ENCODE data around the gene SOX6.
"Not testable (repeated sequence)": the region's sequence is repeated elsewhere in the genome, so short reads cannot be mapped to it uniquely, and the experiment has no call there.

The SOX6 gene

DNA sequence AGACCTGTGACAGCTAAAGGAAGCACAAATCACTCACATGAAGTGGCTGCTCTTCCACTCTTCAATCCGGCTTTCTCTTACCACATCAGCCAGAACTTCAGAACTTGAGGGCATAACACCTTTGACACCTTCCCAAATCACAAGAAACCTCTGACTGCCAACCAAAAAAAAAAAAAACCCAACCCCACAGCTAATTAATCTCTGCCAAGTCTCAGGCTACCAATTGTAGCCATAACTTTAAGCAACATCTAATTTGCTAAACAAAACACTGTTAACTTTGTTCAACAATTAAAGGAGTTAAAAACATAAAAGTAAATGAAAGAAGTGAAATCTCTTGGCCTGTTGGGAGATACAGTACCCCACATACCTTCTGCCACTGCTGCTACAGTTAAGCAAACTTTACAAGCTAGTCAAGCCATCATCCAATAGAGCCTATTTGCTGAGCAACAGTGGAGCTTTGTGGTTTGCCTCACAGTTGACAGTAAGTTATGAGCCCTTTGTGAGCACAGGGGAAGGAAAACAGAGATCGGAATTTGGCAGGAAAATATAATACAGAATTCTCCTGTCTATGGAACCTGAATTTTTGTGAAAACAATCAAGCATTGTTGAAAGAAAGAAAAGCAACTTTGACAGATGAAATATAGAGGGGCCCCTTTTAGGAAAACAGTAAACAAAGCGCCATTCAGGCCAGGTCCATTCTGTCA is at the start of gene SOX6:
TSS of gene SOX6 (minus strand) at position 490 of the 704 bp plus-strand sequence. CDS start 15,298 bp downstream, outside the sequence.
- Histone ChIP-seq H3K4me3 (ENCODE audit: low read length) (no peak within 1 kb of the TSS), H3K36me3 (ENCODE audit: insufficient read depth, low read length) (no peaks in the 10 kb centered on the region), H3K4me1 (ENCODE audit: insufficient read depth, low read length) (peaks cover 24% of the 10 kb centered on the region), H3K9me3 (ENCODE audit: low read length) (no peaks in the 10 kb centered on the region), H2AFZ (ENCODE audit: low read depth, low read length) (no peak within 1 kb of the TSS), H3K27me3 (ENCODE audit: insufficient read depth, low read length) (peaks cover 30% of the 10 kb centered on the region)

DNA sequence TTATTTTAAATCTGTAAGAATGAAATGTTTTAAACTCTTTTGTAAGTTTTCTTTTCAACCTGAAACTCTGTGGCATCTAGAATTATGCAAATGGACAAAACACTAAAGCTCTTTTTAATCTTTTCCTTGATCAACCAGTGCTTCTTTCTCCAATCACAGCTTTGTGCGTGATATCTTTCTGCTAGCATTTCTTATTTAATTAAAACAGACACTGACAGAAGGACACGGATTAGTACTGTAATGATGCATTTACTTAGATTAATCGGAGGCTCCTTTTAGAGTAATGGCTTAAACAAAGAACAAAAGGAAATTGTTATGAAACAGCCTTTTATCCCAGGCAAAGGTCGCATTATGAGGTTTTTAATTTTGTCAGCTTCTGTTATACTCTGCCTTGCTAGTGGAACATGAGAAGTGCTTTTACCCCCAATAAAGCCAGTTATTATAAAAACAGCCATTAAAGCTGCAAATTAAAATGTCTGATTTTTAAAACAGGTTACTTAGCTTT is 48.5 kb upstream of the SOX6 start:
- Histone ChIP-seq H3K36me3 (ENCODE audit: insufficient read depth, low read length) (no peaks in the 10 kb centered on the region), H3K9me3 (ENCODE audit: low read length) (no peaks in the 10 kb centered on the region), H3K4me1 (ENCODE audit: insufficient read depth, low read length) (peaks cover 30% of the 10 kb centered on the region), H3K27me3 (ENCODE audit: insufficient read depth, low read length) (no peaks in the 10 kb centered on the region), H3K4me3 (ENCODE audit: low read length) (no peak overlapping the region), H2AFZ (ENCODE audit: low read depth, low read length) (no peak overlapping the region)

DNA sequence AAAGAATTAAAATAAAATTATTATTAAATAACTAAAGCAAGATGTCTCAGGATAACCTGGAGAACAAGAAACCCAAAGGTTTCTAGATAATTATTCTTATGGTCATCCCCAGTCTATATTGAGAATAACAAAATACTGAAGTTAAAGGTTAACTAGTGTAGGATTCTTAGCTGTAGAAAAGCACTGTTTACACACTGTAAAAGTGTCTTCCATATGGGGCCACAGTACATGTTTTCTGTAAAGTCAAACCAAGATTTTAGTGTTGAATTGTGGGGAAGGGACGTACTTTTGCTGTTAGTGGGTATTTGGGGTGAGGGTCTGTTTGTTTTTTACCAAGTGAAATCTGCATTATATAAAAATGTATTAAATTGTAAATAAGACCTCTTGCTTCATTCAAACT is 47.5 kb upstream of the SOX6 start:
- H3K4me3 ChIP-seq (ENCODE audit: low read length), result no peak overlapping the region
- no peak overlapping the region for H2AFZ ChIP-seq (ENCODE audit: low read depth, low read length)
- peaks cover 30% of the 10 kb centered on the region for H3K4me1 ChIP-seq (ENCODE audit: insufficient read depth, low read length)
- H3K27me3 ChIP-seq (ENCODE audit: insufficient read depth, low read length), result no peaks in the 10 kb centered on the region
- H3K36me3 ChIP-seq (ENCODE audit: insufficient read depth, low read length), result no peaks in the 10 kb centered on the region
- no peaks in the 10 kb centered on the region for H3K9me3 ChIP-seq (ENCODE audit: low read length)

- Histone ChIP-seq H3K4me1 (ENCODE audit: insufficient read depth, low read length) (peaks cover 30% of the 10 kb centered on the region), H2AFZ (ENCODE audit: low read depth, low read length) (no peak overlapping the region), H3K9me3 (ENCODE audit: low read length) (no peaks in the 10 kb centered on the region), H3K36me3 (ENCODE audit: insufficient read depth, low read length) (no peaks in the 10 kb centered on the region), H3K27me3 (ENCODE audit: insufficient read depth, low read length) (no peaks in the 10 kb centered on the region), H3K4me3 (ENCODE audit: low read length) (no peak overlapping the region)
Observed at GRCh38 chr11:16403448-16403803, 47.1 kb upstream of the SOX6 start.

GRCh38 chr11:16402654-16403447 is 46.5 kb upstream of the SOX6 start:
- no peaks in the 10 kb centered on the region for H3K36me3 ChIP-seq (ENCODE audit: insufficient read depth, low read length)
- no peak overlapping the region for H2AFZ ChIP-seq (ENCODE audit: low read depth, low read length)
- H3K4me1 ChIP-seq (ENCODE audit: insufficient read depth, low read length), result peaks cover 30% of the 10 kb centered on the region
- H3K4me3 ChIP-seq (ENCODE audit: low read length), result no peak overlapping the region
- H3K27me3 ChIP-seq (ENCODE audit: insufficient read depth, low read length), result no peaks in the 10 kb centered on the region
- H3K9me3 ChIP-seq (ENCODE audit: low read length), result no peaks in the 10 kb centered on the region

- no peaks in the 10 kb centered on the region for H3K27me3 ChIP-seq (ENCODE audit: insufficient read depth, low read length)
- no peak overlapping the region for H2AFZ ChIP-seq (ENCODE audit: low read depth, low read length)
- H3K4me1 ChIP-seq (ENCODE audit: insufficient read depth, low read length), result peaks cover 1% of the 10 kb centered on the region
- no peaks in the 10 kb centered on the region for H3K36me3 ChIP-seq (ENCODE audit: insufficient read depth, low read length)
- H3K9me3 ChIP-seq (ENCODE audit: low read length), result no peaks in the 10 kb centered on the region
- H3K4me3 ChIP-seq (ENCODE audit: low read length), result no peak overlapping the region
Observed at GRCh38 chr11:16397390-16397789, 41.0 kb upstream of the SOX6 start.

DNA sequence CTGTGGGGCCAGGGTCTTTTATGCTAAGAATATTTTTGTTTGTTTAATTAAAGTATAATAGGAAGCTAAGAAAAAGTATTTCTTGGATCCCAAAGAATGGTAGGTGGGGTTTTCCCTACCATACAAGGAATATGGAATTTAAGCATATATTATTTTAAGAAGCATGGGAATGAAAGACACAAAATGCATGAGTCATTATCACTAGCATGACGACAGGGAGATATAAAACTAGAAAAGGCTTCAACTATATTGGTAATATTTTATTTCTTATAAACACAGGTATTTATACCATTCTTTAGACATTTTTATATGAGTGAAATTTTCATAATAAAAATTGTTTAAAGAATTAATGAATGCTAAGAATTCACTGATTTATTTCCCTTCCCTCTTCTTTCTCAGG is 39.3 kb upstream of the SOX6 start:
- Histone ChIP-seq H3K27me3 (ENCODE audit: insufficient read depth, low read length) (no peaks in the 10 kb centered on the region), H3K4me3 (ENCODE audit: low read length) (no peak overlapping the region), H3K9me3 (ENCODE audit: low read length) (no peaks in the 10 kb centered on the region), H2AFZ (ENCODE audit: low read depth, low read length) (no peak overlapping the region), H3K4me1 (ENCODE audit: insufficient read depth, low read length) (no peaks in the 10 kb centered on the region), H3K36me3 (ENCODE audit: insufficient read depth, low read length) (no peaks in the 10 kb centered on the region)

GRCh38 chr11:16394947-16395346 is 38.6 kb upstream of the SOX6 start:
- Histone ChIP-seq H2AFZ (ENCODE audit: low read depth, low read length) (no peak overlapping the region), H3K27me3 (ENCODE audit: insufficient read depth, low read length) (no peaks in the 10 kb centered on the region)

DNA sequence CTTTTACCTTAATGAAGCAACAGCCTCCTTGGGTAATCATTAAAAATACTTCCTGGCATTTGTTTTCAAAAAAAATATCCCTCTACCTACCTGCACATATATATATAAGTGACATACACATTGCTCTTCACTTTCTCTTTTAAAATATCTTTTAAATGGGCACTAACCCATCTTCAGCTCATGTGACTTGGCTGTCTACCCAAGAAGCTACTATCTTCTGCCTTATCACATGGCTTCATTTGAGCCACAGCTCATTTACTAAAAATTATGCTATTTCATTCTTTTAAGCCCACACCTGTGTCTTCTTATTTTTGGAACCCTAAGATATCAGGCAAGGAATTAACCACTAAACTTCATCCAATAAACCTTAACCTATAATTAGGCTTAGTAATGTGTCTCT is 37.0 kb upstream of the SOX6 start:
- Histone ChIP-seq H3K4me3 (ENCODE audit: low read length) (no peak overlapping the region), H3K27me3 (ENCODE audit: insufficient read depth, low read length) (no peaks in the 10 kb centered on the region), H2AFZ (ENCODE audit: low read depth, low read length) (no peak overlapping the region), H3K36me3 (ENCODE audit: insufficient read depth, low read length) (no peaks in the 10 kb centered on the region), H3K4me1 (ENCODE audit: insufficient read depth, low read length) (no peaks in the 10 kb centered on the region), H3K9me3 (ENCODE audit: low read length) (no peaks in the 10 kb centered on the region)

More at GRCh38 chr11:16394947-16395346, 38.6 kb upstream of the SOX6 start:
- Histone ChIP-seq H3K4me3 (ENCODE audit: low read length) (no peak overlapping the region), H3K9me3 (ENCODE audit: low read length) (no peaks in the 10 kb centered on the region), H3K4me1 (ENCODE audit: insufficient read depth, low read length) (no peaks in the 10 kb centered on the region), H3K36me3 (ENCODE audit: insufficient read depth, low read length) (no peaks in the 10 kb centered on the region)

- no peak overlapping the region for H2AFZ ChIP-seq (ENCODE audit: low read depth, low read length)
- no peaks in the 10 kb centered on the region for H3K27me3 ChIP-seq (ENCODE audit: insufficient read depth, low read length)
- H3K4me1 ChIP-seq (ENCODE audit: insufficient read depth, low read length), result no peaks in the 10 kb centered on the region
- H3K4me3 ChIP-seq (ENCODE audit: low read length), result no peak overlapping the region
- no peaks in the 10 kb centered on the region for H3K9me3 ChIP-seq (ENCODE audit: low read length)
- no peaks in the 10 kb centered on the region for H3K36me3 ChIP-seq (ENCODE audit: insufficient read depth, low read length)
Observed at GRCh38 chr11:16392616-16393015, 36.3 kb upstream of the SOX6 start.

- not testable (repeated sequence) for H3K27me3 ChIP-seq (ENCODE audit: insufficient read depth, low read length); H3K4me1 ChIP-seq (ENCODE audit: insufficient read depth, low read length); H3K9me3 ChIP-seq (ENCODE audit: low read length)
Observed at GRCh38 chr11:16390826-16391225, 34.5 kb upstream of the SOX6 start.

DNA sequence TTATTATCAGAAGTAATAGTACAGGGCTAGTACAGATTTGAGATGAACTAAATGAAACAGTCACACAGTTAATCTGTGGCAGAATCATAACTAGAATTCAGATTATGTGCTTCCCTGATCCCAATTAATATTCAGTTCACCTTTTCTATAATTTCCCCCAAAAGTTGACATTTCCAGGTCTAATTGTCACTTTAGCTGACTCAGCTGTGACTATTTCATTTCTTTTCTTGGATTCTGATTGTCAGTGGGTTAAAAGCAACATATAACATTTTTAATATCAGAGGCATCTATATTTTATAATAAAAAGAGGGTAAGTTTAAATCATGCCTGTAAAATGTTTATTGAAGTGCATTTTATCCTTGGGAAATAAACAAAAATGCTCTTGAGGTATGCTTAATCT is 28.8 kb upstream of the SOX6 start:
- H3K36me3 ChIP-seq (ENCODE audit: insufficient read depth, low read length), result no peaks in the 10 kb centered on the region
- H3K27me3 ChIP-seq (ENCODE audit: insufficient read depth, low read length), result no peaks in the 10 kb centered on the region
- no peaks in the 10 kb centered on the region for H3K4me1 ChIP-seq (ENCODE audit: insufficient read depth, low read length)
- no peak overlapping the region for H3K4me3 ChIP-seq (ENCODE audit: low read length)
- H3K9me3 ChIP-seq (ENCODE audit: low read length), result no peaks in the 10 kb centered on the region
- H2AFZ ChIP-seq (ENCODE audit: low read depth, low read length), result no peak overlapping the region

More at GRCh38 chr11:16390826-16391225, 34.5 kb upstream of the SOX6 start:
- not testable (repeated sequence) for H3K36me3 ChIP-seq (ENCODE audit: insufficient read depth, low read length); H3K4me3 ChIP-seq (ENCODE audit: low read length); H2AFZ ChIP-seq (ENCODE audit: low read depth, low read length)

GRCh38 chr11:16382638-16383380 is 26.5 kb upstream of the SOX6 start:
- Histone ChIP-seq H3K4me3 (ENCODE audit: low read length) (no peak overlapping the region), H3K36me3 (ENCODE audit: insufficient read depth, low read length) (no peaks in the 10 kb centered on the region), H3K27me3 (ENCODE audit: insufficient read depth, low read length) (no peaks in the 10 kb centered on the region), H3K4me1 (ENCODE audit: insufficient read depth, low read length) (no peaks in the 10 kb centered on the region), H2AFZ (ENCODE audit: low read depth, low read length) (no peak overlapping the region), H3K9me3 (ENCODE audit: low read length) (no peaks in the 10 kb centered on the region)
